Upper lobe of right lung (tissue), 1 donor: ENCODE data around the gene MPRIP. TPM values are rescaled to one million over a fixed set of nuclear protein-coding genes. Genes with fewer than 3 reads are reported as not detected.
A peak's percentile ranks its signal among the peaks of the same experiment; 100 is the strongest.

Source experiments
- ATAC-seq: fragments of 200-7000 bp; cut with Tn5 transposase; one replicate; pipeline ENCODE4 v1.9.1; 2020; ENCODE audit warnings: mild to moderate bottlenecking, moderate library complexity
- DNase-seq: peaks from one replicate; pipeline ENCODE4 v3.0.0-alpha.2; 2020
- H3K27ac ChIP-seq: fragments of 200-600 bp; one replicate; pipeline ENCODE4 v1.8.0; 2022
- H3K27me3 ChIP-seq: fragments of 200-600 bp; one replicate; pipeline ENCODE4 v1.8.0; 2022; ENCODE audit warnings: mild to moderate bottlenecking
- H3K36me3 ChIP-seq: fragments of 200-600 bp; one replicate; pipeline ENCODE4 v1.8.0; 2022
- H3K4me1 ChIP-seq: fragments of 200-600 bp; one replicate; pipeline ENCODE4 v1.8.0; 2022
- H3K4me3 ChIP-seq: fragments of 200-600 bp; one replicate; pipeline ENCODE4 v1.8.0; 2022; ENCODE audit warnings: mild to moderate bottlenecking
- H3K9me3 ChIP-seq: fragments of 200-600 bp; one replicate; pipeline ENCODE4 v1.8.0; 2022
- intact Hi-C: fragments of 100-400 bp; cut with DNase I; formaldehyde crosslinking; loops from one replicate; pipeline ENCODE4 v1.11.0; 2022
- total RNA-seq: library from RNA; stranded (reverse); fragmentation: NEBNext Ultra II Directional; extraction: Animal tissue kit (Norgen Biotek cat#: 25700); gene quantifications from one replicate; pipeline ENCODE4 v1.2.1, GENCODE V29; 2021
- TF ChIP-seq, protein P1 (sequence below): fragments of 200-600 bp; IDR thresholded peaks from one replicate; pipeline ENCODE4 v1.8.0; 2022; ENCODE audit warnings: antibody characterized with exemption
- donor health status: DM: no; HTN: yes; CAD: no; lungs with severe emphysema.

MPRIP gene
- total RNA-seq, 1 donor from 2014 or later, result 333 TPM

DNA sequence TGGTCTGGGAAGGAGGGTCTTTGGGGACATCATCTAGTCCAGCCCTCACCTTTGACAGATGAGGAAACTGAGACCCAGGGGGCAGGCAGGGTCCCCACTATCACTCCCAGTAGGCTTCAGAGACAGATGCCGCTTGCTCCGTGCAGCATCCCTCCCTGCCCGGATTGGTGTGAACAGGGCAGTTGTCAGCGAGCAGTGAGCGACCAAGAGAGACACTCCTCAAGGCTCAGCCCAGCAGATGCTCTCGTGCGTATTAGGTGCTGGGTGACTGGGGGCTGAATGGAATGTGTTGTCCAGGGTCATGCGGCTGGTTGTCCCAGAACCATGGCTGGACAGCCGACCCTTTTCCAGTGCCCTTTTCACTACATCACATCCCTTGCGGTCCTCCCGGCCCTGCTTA, 49.0 kb downstream of the MPRIP start:
- TF ChIP-seq, protein P1, sequence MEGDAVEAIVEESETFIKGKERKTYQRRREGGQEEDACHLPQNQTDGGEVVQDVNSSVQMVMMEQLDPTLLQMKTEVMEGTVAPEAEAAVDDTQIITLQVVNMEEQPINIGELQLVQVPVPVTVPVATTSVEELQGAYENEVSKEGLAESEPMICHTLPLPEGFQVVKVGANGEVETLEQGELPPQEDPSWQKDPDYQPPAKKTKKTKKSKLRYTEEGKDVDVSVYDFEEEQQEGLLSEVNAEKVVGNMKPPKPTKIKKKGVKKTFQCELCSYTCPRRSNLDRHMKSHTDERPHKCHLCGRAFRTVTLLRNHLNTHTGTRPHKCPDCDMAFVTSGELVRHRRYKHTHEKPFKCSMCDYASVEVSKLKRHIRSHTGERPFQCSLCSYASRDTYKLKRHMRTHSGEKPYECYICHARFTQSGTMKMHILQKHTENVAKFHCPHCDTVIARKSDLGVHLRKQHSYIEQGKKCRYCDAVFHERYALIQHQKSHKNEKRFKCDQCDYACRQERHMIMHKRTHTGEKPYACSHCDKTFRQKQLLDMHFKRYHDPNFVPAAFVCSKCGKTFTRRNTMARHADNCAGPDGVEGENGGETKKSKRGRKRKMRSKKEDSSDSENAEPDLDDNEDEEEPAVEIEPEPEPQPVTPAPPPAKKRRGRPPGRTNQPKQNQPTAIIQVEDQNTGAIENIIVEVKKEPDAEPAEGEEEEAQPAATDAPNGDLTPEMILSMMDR, result no peak
- ATAC-seq (no peak), DNase-seq (peak; percentile 48)
- Histone ChIP-seq H3K9me3 (no peaks in the 10 kb centered on the region), H3K27me3 (no peaks in the 10 kb centered on the region), H3K4me1 (peaks cover 41% of the 10 kb centered on the region), H3K4me3 (no peak overlapping the region), H3K36me3 (peaks cover 6% of the 10 kb centered on the region), H3K27ac (no peak overlapping the region)
- intact Hi-C loops, result no loop called here

DNA sequence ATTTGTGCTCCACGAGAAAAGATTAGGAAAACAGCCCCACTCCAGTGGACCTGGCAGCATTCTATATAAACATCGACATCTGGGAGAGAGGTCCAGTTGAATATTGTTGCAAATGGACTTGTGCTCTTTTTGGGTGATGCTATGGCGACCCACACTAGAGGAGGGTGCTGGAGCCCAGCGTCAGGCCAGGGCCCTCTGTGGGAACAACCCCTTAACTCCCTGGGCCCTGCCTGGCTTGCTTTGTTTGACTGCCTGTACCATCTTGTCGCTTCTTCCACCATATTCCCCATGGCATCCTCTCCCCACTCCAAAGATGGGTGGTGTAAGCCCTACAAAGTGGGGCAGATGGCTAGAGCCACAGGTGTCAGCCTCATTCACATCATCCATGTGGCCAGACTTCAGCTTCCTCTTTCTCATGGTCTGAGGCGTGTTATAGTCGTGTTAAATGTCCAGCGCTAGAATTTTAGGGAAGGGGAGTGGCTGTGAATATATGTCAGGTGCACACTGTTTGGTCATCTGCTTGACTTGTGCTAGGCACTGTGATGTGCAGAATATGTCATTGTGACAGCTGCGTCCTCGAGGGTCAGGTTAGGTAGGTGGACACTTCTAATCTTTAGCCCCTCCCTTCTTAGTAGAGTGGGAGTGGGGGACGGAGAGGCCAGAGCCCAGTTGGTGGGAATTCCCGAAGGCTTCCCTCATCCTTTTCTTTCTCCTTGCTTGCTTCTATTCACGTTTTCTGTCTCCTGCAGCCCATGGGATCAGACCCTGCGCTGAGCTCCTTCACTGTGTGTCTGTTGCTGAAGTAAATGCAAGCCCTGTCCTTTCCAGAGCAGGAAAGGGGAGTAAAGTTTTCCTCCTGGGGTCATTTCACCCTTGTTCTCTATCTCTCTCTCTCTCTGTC, 49.8 kb downstream of the MPRIP start:
- ATAC-seq (peak; percentile 13), DNase-seq (peak; percentile 30)
- Histone ChIP-seq H3K36me3 (peaks cover 6% of the 10 kb centered on the region), H3K4me1 (peaks cover 48% of the 10 kb centered on the region), H3K27ac (no peak overlapping the region), H3K4me3 (no peak overlapping the region), H3K9me3 (no peaks in the 10 kb centered on the region), H3K27me3 (no peaks in the 10 kb centered on the region)
- TF ChIP-seq, protein P1, result no peak
- intact Hi-C loops, result no loop called here

DNA sequence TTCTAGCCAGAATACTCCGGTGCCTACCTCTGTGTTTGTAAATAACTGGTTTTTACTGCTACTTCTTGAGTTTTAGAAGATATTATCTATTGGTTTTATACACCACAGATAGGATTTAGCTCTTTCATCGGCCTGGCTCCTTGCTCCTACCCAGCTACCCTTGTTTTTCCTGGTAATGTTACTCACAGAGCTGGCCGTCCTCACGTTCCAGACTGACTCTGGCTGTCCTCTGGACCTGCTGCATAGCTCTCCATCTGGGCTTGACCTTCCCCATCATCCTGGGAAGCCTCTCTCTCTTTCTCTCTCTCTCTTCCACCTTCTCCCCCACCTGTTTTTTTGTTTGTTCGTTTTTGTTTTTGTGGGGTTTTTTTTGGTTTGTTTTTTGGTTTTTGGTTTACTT, 51.5 kb downstream of the MPRIP start:
- peak; percentile 13 for DNase-seq
- ATAC-seq, result no peak
- TF ChIP-seq, protein P1, result no peak
- H3K27ac ChIP-seq, result no peak overlapping the region
- H3K4me1 ChIP-seq, result peaks cover 58% of the 10 kb centered on the region
- no peaks in the 10 kb centered on the region for H3K36me3 ChIP-seq
- no peak overlapping the region for H3K4me3 ChIP-seq
- H3K9me3 ChIP-seq, result no peaks in the 10 kb centered on the region
- intact Hi-C loops, result no loop called here
- H3K27me3 ChIP-seq, result no peaks in the 10 kb centered on the region

DNA sequence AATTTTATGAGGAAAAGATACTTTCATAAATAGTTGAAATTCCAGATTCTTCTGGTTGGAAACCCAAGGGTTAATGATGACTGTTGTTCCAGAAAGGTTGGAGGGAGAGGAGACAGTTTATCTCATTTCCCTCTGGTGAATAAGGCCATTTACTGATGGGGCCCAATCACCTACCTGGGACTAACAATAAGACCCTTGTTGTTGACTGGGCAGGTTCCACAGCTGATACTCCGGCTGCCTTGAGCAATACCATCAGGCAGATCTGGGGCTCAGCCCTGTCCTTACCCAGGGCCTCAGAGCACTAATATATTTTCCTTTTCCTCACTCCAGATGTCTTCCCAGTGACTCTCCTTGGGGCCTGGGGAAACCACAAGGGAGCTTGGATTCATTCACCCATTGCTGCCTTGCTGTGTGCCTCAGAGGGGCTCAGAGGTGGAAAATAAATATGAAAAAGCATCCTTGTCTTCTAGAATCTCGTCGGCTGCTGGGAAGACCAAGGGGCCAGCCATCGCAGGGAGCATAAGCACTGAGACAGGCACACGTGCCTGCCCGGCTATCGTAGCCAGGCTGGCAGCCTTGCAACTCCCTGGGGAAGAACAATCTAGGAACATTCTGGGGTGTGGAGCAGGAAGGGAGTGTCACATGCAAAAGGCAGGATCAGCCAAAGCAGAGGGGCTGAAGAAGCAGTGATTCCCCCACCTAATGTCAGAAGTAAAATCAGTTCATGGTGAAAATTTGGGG, 54.4 kb downstream of the MPRIP start:
- intact Hi-C loops, result no loop called here
- TF ChIP-seq, protein P1, result no peak
- H3K36me3 ChIP-seq, result peaks cover 7% of the 10 kb centered on the region
- peaks cover 62% of the 10 kb centered on the region for H3K4me1 ChIP-seq
- H3K9me3 ChIP-seq, result no peaks in the 10 kb centered on the region
- no peak overlapping the region for H3K27ac ChIP-seq
- H3K27me3 ChIP-seq, result no peaks in the 10 kb centered on the region
- DNase-seq (no peak), ATAC-seq (no peak)
- H3K4me3 ChIP-seq, result no peak overlapping the region

DNA sequence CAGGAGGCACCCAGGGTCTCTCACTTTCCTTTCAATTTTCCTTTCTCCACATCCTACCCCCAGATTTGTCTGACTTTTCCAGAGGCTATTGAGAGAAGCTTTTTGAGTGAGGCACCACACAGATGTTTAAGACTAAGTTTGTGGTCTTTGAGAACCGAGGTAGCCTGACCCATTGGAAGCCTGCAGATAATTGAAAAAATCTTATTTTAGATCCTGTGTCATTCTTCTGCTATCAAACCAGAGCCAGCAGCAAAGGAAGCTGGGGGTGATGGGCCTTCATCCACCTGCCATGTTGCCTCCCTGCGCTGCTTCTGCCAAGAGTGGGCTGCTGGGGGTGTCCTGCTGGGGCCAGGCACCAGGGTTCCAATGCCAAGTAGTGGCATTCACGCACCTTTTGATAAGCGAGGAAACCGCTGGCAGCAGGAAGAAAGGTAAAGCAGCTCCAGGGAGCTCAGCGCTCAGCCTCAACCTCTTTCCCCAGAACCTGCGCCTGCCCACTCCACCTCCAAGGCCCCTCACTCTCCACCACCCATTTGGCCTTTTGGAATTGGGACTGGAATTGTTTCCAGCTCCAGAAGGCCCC, 55.6 kb downstream of the MPRIP start:
- no peak overlapping the region for H3K4me3 ChIP-seq
- H3K9me3 ChIP-seq, result no peaks in the 10 kb centered on the region
- H3K36me3 ChIP-seq, result peaks cover 10% of the 10 kb centered on the region
- peak overlapping the region; percentile 39 for H3K27ac ChIP-seq
- H3K27me3 ChIP-seq, result no peaks in the 10 kb centered on the region
- no peak for DNase-seq
- TF ChIP-seq, protein P1, result no peak
- intact Hi-C loops, result no loop called here
- peaks cover 52% of the 10 kb centered on the region for H3K4me1 ChIP-seq
- ATAC-seq, result no peak
